Type B pancreatic cell (in vitro differentiated cells): Measurements from ENCODE around the gene SULT1C3. TPM values are rescaled to one million over a fixed set of nuclear protein-coding genes. Genes with fewer than 3 reads are reported as not detected.

Experiments
- DNase-seq: peaks from one replicate; pipeline ENCODE4 v3.0.0; 2021; ENCODE audit warnings: mixed read lengths; ENCODE audit not compliant: unreplicated experiment; ENCODE audit errors: extremely low spot score
- H3K27ac Mint-ChIP-seq: 2 replicates; pipeline ENCODE4 v1.8.0; 2021; ENCODE audit warnings: mild to moderate bottlenecking, mixed read lengths
- H3K27me3 Mint-ChIP-seq: 2 replicates; pipeline ENCODE4 v1.8.0; 2021; ENCODE audit warnings: mixed read lengths
- H3K36me3 Mint-ChIP-seq: 2 replicates; pipeline ENCODE4 v1.8.0; 2021; ENCODE audit warnings: mixed read lengths
- H3K4me1 Mint-ChIP-seq: one replicate; pipeline ENCODE4 v1.8.0; 2021; ENCODE audit warnings: mixed read lengths; ENCODE audit not compliant: unreplicated experiment
- H3K4me3 Mint-ChIP-seq: 2 replicates; pipeline ENCODE4 v1.8.0; 2021; ENCODE audit warnings: mild to moderate bottlenecking, mixed read lengths
- H3K9me3 Mint-ChIP-seq: 2 replicates; pipeline ENCODE4 v1.8.0; 2021; ENCODE audit warnings: mixed read lengths
- CTCF ChIP-seq: fragments of 200-600 bp; sonication (generic); conservative IDR thresholded peaks from 2 replicates; pipeline ENCODE4 v1.5.0; 2021; ENCODE audit warnings: antibody characterized with exemption, mild to moderate bottlenecking
- total RNA-seq: library from RNA; stranded (reverse); gene quantifications from 2 replicates; pipeline ENCODE4 v1.2.1, GENCODE V29; 2021; ENCODE audit warnings: low replicate concordance

Gene SULT1C3
- total RNA-seq, 1 donor from 2014 or later: not detected

- Mint-ChIP-seq H3K4me1 (no peaks in the 10 kb centered on the region), H3K9me3 (peaks cover 16% of the 10 kb centered on the region), H3K27ac (no peak overlapping the region), H3K27me3 (no peaks in the 10 kb centered on the region), H3K36me3 (peaks cover 4% of the 10 kb centered on the region), H3K4me3 (no peak overlapping the region)
- TF ChIP-seq CTCF: no peak
- no peak for DNase-seq
These were observed 18.7 kb upstream of the SULT1C3 start for GRCh38 chr2:108220942-108221541.

- TF ChIP-seq CTCF: no peak
- Mint-ChIP-seq H3K27ac (no peak overlapping the region), H3K4me1 (no peaks in the 10 kb centered on the region), H3K9me3 (peaks cover 16% of the 10 kb centered on the region), H3K4me3 (no peak overlapping the region), H3K27me3 (no peaks in the 10 kb centered on the region), H3K36me3 (peaks cover 4% of the 10 kb centered on the region)
- DNase-seq: no peak
These were observed 17.5 kb upstream of the SULT1C3 start for GRCh38 chr2:108222261-108222660.

- Mint-ChIP-seq H3K27me3 (no peaks in the 10 kb centered on the region), H3K9me3 (peaks cover 16% of the 10 kb centered on the region), H3K36me3 (peaks cover 4% of the 10 kb centered on the region), H3K4me1 (no peaks in the 10 kb centered on the region), H3K27ac (no peak overlapping the region), H3K4me3 (no peak overlapping the region)
- no peak for DNase-seq
- no peak for TF ChIP-seq CTCF
These were observed 16.2 kb upstream of the SULT1C3 start for GRCh38 chr2:108223573-108223972.

GRCh38 chr2:108224022-108224421 is 15.7 kb upstream of the SULT1C3 start:
- peaks cover 16% of the 10 kb centered on the region for H3K9me3 Mint-ChIP-seq
- H3K27me3 Mint-ChIP-seq: no peaks in the 10 kb centered on the region
- H3K27ac Mint-ChIP-seq: no peak overlapping the region
- H3K36me3 Mint-ChIP-seq: peaks cover 4% of the 10 kb centered on the region
- no peak for TF ChIP-seq CTCF
- DNase-seq: no peak
- H3K4me1 Mint-ChIP-seq: no peaks in the 10 kb centered on the region
- H3K4me3 Mint-ChIP-seq: no peak overlapping the region

GRCh38 chr2:108226564-108226963 is 13.2 kb upstream of the SULT1C3 start:
- no peaks in the 10 kb centered on the region for H3K27me3 Mint-ChIP-seq
- no peaks in the 10 kb centered on the region for H3K4me1 Mint-ChIP-seq
- no peak for DNase-seq
- H3K36me3 Mint-ChIP-seq: peaks cover 4% of the 10 kb centered on the region
- no peak overlapping the region for H3K4me3 Mint-ChIP-seq
- no peak for TF ChIP-seq CTCF
- peaks cover 16% of the 10 kb centered on the region for H3K9me3 Mint-ChIP-seq
- no peak overlapping the region for H3K27ac Mint-ChIP-seq

- no peak for DNase-seq
- Mint-ChIP-seq H3K36me3 (peaks cover 2% of the 10 kb centered on the region), H3K27me3 (no peaks in the 10 kb centered on the region), H3K9me3 (peaks cover 10% of the 10 kb centered on the region), H3K27ac (no peak overlapping the region), H3K4me1 (no peaks in the 10 kb centered on the region), H3K4me3 (no peak overlapping the region)
- TF ChIP-seq CTCF: no peak
These were observed 11.8 kb upstream of the SULT1C3 start for GRCh38 chr2:108228006-108228405.
